ENCODE results near the gene CEP76.
A peak's percentile ranks its signal among the peaks of the same experiment; 100 is the strongest.
"Not testable (repeated sequence)": the region's sequence is repeated elsewhere in the genome, so short reads cannot be mapped to it uniquely, and the experiment has no call there.

Gene CEP76

GRCh38 chr18:12640881-12641200, 61.7 kb downstream of the CEP76 start:
- no peak for DNase-seq (ENCODE audit: low spot score)

DNA sequence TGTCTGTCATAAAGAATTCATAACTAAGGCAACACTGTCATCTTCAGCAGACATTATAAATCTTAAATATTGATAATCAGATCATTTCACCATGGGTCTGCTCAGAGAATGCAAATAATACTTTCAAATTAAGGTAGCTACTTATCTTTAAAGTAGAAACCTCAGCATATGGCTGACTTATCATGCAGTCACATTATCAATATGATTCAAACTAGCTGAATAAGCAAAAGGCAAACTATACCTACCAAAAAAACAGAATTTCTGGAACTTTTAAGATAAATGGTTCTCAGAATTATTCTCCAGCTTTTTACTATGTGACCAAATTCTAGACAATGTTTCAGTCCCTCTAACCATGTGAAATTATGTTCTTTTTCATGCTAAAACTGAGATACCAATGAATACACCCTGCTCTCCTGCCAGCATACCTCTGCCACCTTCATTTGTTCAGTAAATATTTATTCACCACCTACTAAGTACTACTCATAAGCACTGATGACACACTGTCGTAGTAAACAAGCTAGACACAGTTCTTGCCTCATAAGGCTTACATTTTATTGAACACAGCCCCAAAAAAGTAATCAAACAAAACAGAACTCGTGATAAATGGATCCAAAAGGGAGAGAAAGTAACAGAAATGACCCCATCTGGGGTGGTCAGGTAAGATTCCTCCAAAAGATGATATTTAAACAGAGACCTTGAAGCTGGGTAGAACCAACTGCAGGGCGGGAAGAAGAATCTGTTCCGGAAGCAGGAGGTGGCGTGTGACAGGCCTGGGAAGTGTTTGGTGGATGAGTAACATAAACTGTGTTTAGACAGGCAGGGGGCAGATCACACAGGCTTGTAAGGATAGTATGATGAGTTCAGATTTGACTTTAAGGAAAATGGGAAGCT, 62.3 kb downstream of the CEP76 start:
- peak; percentile 60 for DNase-seq (ENCODE audit: low spot score)

DNA sequence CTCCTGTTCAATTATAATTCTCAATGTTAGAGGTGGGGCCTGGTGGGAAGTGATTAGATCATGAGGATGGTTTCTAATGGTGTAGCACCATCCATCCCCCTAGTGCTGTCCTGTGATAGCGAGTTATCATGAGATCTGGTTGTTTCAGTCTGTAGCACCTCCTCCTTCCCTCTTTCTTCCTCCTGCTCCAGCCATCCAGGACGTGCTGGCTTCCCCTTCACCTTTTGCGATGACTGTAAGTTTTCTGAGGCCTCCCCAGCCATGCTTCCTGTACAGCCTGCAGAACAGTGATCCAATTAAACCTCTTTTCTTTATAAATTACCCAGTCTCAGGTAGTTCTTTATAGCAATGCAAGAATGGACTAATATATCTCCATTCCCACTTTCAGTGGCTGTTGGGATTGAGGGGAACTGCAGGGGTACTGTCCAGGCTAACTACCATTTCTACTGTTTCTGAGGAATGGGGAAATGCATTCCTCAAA, 63.8 kb downstream of the CEP76 start:
- no peak for DNase-seq (ENCODE audit: low spot score)

- peak; percentile 52 for DNase-seq (ENCODE audit: low spot score)
These were observed 64.5 kb downstream of the CEP76 start for GRCh38 chr18:12637901-12638643.

DNA sequence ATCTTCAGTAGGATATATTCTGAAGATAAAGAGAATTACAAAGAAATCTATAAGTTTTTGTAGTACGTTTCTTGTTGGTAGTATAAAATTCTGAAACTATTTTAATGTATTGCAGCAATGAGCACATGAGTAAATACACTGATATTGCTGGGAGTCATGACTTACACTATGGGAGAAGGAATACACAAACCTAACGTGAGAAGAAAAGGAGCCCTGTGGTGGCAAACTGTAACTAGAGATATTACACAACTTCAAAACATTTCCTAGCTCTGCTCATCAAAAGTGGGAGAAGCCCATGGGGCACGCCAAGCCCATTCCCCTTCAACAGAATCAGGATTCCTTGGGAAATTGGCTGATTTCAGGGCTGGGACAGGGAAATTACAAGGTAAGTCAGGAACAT, 65.1 kb downstream of the CEP76 start:
- DNase-seq (ENCODE audit: low spot score): peak; percentile 33

- DNase-seq (ENCODE audit: low spot score): no peak
These were observed 70.6 kb downstream of the CEP76 start for GRCh38 chr18:12631831-12632477.

DNA sequence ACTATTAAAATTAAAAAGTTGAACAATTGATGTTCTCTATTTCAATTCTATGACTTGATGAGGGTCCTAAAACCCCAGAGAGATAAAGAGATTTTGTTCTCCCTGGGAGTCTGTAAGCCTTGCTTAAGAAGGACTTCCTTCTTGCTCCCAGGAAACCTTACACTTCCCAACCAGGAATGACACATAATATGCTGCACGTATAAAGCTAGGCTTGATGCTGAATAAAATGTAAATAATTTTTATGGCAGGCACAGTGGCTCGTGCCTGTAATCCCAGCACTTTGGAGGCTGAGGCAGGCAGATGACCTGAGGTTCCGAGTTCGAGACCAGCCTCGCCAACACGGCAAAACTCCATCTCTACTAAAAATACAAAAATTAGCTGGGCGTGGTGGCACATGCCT, 72.4 kb downstream of the CEP76 start:
- DNase-seq (ENCODE audit: low spot score): no peak

- DNase-seq (ENCODE audit: low spot score): peak; percentile 45
These were observed 73.5 kb downstream of the CEP76 start for GRCh38 chr18:12628706-12629702.

GRCh38 chr18:12627199-12627598, 75.3 kb downstream of the CEP76 start:
- not testable (repeated sequence) for DNase-seq (ENCODE audit: low spot score)

DNA sequence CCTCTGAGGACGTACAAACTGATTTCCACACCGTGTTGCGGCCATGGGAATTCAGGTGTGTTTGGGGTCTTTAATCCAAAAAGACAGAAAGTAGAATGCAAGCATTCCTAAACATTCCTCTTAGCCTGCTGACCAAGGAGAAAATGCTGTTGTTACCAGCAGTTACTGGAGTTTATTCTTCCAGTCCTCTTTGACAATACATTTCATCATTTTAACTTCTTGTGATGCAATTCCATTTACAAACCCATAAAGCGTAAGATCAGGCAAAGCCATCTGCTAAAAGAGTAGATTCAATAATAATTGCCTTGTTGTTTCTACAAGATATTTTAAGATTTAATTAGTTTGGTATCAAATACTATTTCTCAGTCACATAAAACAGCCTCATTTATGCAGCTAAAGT, 77.3 kb downstream of the CEP76 start:
- no peak for DNase-seq (ENCODE audit: low spot score)
